Neutrophil (primary cell): Measurements from ENCODE around the gene TBX4.

ENCODE experiments used
- H3K27ac ChIP-seq: fragments of 200-600 bp; sonication (generic); 2 replicates; pipeline ENCODE4 v1.5.1; 2016; ENCODE audit warnings: mild to moderate bottlenecking, moderate library complexity
- H3K27me3 ChIP-seq: fragments of 200-600 bp; sonication (generic); 2 replicates; pipeline ENCODE4 v1.6.0; 2016; ENCODE audit warnings: mild to moderate bottlenecking
- H3K36me3 ChIP-seq: fragments of 200-600 bp; sonication (generic); 2 replicates; pipeline ENCODE4 v1.5.1; 2017
- H3K4me1 ChIP-seq, 2 experiments: fragments of 200-600 bp in 1 of 2; sonication (generic) in 1 of 2; 1 replicate in 1 of 2; 2 replicates in 1 of 2; pipeline versions ENCODE4 v1.5.1 to v1.6.1; 2013 to 2016; ENCODE audit warnings: low read depth in 1 of 2, low read length in 1 of 2, mild to moderate bottlenecking in 1 of 2, moderate library complexity in 1 of 2; ENCODE audit not compliant: control insufficient read depth in 1 of 2, insufficient read depth in 1 of 2
- H3K4me3 ChIP-seq, 2 experiments: fragments of 200-600 bp in 1 of 2; sonication (generic) in 1 of 2; 1 replicate in 1 of 2; 2 replicates in 1 of 2; pipeline ENCODE4 v1.5.1; 2013 to 2016; ENCODE audit warnings: low read depth in 1 of 2, low read length in 1 of 2, mild to moderate bottlenecking in 1 of 2, moderate library complexity in 1 of 2
- H3K9me3 ChIP-seq: fragments of 200-600 bp; sonication (generic); 2 replicates; pipeline ENCODE4 v1.5.1; 2016
- CTCF ChIP-seq: fragments of 200-600 bp; sonication (generic); IDR thresholded peaks from 2 replicates; pipeline ENCODE4 v1.5.1; 2016; ENCODE audit warnings: antibody characterized with exemption

The TBX4 gene

GRCh38 chr17:61479493-61480413, 27.5 kb downstream of the TBX4 start:
- Histone ChIP-seq H3K36me3 (no peaks in the 10 kb centered on the region), H3K4me1 (no peaks in the 10 kb centered on the region), H3K27me3 (peaks cover 6% of the 10 kb centered on the region)

GRCh38 chr17:61480414-61480807, 28.2 kb downstream of the TBX4 start:
- Histone ChIP-seq H3K36me3 (no peaks in the 10 kb centered on the region), H3K27ac (no peak overlapping the region), H3K4me1 (no peaks in the 10 kb centered on the region), H3K9me3 (no peaks in the 10 kb centered on the region), H3K4me3 (no peak overlapping the region), H3K27me3 (peaks cover under 1% of the 10 kb centered on the region)
- no peak for TF ChIP-seq CTCF

More at GRCh38 chr17:61479493-61480413, 27.5 kb downstream of the TBX4 start:
- Histone ChIP-seq H3K27ac (no peak overlapping the region), H3K4me3 (no peak overlapping the region), H3K9me3 (no peaks in the 10 kb centered on the region)
- no peak for TF ChIP-seq CTCF

- Histone ChIP-seq H3K9me3 (no peaks in the 10 kb centered on the region), H3K36me3 (no peaks in the 10 kb centered on the region)
These were observed 29.2 kb downstream of the TBX4 start for GRCh38 chr17:61481421-61481820.

GRCh38 chr17:61482467-61482866, 30.2 kb downstream of the TBX4 start:
- Histone ChIP-seq H3K4me3 (no peak overlapping the region), H3K27ac (no peak overlapping the region), H3K9me3 (no peaks in the 10 kb centered on the region), H3K4me1 (no peaks in the 10 kb centered on the region), H3K27me3 (peaks cover 5% of the 10 kb centered on the region), H3K36me3 (no peaks in the 10 kb centered on the region)
- no peak for TF ChIP-seq CTCF

More at GRCh38 chr17:61481421-61481820, 29.2 kb downstream of the TBX4 start:
- Histone ChIP-seq H3K27ac (no peak overlapping the region), H3K4me1 (no peaks in the 10 kb centered on the region), H3K27me3 (no peaks in the 10 kb centered on the region), H3K4me3 (no peak overlapping the region)
- TF ChIP-seq CTCF: no peak

- no peak overlapping the region for H3K4me3 ChIP-seq
- H3K27ac ChIP-seq: no peak overlapping the region
- peaks cover 5% of the 10 kb centered on the region for H3K27me3 ChIP-seq
- no peaks in the 10 kb centered on the region for H3K9me3 ChIP-seq
- H3K36me3 ChIP-seq: no peaks in the 10 kb centered on the region
- no peak for TF ChIP-seq CTCF
- no peaks in the 10 kb centered on the region for H3K4me1 ChIP-seq
These were observed 31.5 kb downstream of the TBX4 start for GRCh38 chr17:61483778-61484116.
